DMS 273 (cell line): ENCODE results near the gene TBC1D32.
"Not testable (repeated sequence)": the region's sequence is repeated elsewhere in the genome, so short reads cannot be mapped to it uniquely, and the experiment has no call there.

Experiments used
- DNase-seq: peaks from one replicate; lab custom pipeline; 2025; ENCODE audit not compliant: unreplicated experiment; lab: John Stamatoyannopoulos, UW

The TBC1D32 gene

DNA sequence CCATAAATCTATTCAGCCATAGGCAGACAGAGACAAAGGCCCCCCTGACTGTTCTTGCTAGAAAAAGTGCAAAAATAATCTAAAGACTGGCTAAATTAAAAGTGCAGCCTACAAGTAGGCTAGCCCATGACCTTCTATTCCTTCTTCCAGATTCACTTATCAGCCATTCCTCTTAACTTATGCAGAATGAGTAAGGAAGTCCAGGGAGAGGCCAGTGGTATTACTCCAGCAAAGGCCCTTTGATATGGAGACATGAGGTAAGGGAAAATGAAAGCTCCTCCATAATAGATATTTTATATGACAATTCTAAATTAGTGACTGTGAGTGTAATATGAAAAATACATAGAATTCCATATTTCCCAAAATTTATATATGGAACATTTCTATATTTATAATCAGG lies 199.4 kb downstream of the TBC1D32 start:
- no peak for DNase-seq

DNA sequence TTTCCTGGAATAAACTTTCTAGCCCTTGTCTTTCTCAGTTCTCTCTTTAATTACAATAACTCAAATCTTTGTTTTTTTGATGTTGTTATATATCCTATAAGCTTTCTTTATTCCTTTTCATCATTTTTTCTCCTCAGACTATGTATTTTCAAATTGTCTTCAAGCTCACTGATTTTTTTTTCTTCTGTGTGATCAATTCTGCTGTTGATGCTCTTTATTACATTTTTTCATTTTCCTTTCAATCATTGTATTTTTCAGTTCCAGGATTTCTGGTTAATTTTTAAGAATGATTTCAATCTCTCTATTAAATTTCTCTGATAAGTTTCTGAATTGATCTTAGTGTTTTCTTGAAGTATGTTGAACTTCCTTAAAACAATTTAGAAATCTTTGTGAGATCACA lies 209.7 kb downstream of the TBC1D32 start:
- DNase-seq, result no peak

DNA sequence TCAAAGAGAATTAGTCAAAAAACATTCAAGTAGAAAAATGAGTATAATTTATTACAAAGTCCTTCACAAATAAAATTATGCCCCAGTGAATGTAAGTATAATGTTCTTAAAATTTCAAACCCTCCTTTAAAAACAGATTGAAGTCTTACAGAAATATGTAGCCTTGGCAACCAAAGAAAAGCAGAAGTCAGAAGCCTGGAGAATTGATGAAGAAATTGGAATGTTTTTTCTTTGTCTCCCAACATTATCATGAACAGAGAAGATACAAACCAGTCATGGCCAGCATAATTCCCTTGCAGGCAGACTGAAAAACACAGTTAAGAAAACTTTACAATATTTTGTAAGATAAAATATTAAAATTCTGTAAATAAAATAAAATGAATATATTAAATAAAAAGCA lies 221.9 kb downstream of the TBC1D32 start:
- no peak for DNase-seq

DNA sequence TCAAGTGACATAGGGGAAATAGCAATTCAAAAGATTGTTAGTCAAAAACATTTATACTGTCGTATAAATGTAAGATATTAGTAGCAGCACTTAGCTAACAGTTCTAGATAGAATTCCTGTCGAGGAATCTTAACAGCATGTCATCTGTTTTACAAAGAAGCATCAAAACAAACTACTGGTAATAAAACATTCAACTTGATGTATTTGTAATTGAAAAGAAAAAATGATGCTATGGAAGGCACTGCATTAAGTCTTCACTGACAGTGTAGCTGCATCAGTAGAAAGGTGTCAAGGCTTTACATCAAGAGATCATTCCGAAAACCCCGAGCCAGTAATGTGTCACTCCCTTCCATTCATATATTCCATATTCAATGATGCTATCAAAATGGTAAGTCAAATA lies 223.5 kb downstream of the TBC1D32 start:
- DNase-seq, result no peak

DNA sequence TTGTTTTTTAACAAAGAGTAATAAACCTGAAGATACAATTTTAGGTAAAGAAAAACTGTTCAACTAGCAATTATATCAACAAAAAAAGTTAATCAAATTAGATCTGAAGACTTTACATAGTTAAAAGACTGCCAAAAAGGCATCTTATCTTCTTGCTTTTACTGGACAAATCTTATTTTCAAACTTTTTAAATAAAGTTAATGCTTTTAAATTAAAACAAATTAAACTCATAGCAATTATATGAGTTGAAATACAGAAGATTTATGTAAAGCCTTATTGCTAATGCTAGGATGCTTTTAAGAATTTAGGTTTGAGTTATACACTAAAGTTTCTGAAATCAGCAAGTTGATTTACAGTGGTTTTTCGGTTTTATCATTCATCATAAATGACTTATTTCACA lies 227.3 kb downstream of the TBC1D32 start:
- no peak for DNase-seq

DNA sequence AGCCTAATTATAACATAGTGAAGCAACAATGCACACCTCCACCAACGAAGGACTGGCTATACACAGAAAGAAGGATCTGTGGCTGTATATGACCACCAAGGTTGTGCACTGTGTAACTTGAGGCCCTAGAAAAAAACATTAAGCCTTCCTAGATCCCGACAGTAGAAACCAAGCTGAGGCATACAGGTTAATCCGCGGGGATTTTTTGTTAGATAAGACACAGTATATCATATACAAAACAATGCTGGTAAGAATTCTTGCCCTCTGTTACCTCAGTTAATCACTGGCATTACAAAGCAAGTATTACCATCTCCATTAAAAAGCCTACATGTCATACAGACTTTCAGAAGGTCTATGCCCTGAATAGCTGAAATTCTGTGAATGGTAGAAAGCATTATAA lies 228.8 kb downstream of the TBC1D32 start:
- DNase-seq, result no peak

DNA sequence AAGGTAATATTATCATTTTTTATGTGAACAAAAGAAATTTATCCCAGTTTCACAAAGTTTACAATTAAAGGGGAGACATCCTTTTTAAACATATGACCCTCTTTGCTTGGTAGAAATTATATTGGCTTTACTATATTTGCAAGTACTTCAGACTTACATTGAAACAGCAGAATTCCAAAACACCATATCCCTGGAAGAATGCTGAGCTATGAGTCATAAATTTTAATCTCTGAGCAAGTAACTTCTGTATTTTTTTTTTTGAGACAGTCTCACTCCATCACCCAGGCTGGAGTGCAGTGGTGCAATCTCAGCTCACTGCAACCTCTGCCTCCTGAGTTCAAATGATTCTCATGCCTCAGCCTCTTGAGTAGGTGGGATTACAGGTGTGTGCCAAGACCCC lies 240.4 kb downstream of the TBC1D32 start:
- DNase-seq, result no peak

DNA sequence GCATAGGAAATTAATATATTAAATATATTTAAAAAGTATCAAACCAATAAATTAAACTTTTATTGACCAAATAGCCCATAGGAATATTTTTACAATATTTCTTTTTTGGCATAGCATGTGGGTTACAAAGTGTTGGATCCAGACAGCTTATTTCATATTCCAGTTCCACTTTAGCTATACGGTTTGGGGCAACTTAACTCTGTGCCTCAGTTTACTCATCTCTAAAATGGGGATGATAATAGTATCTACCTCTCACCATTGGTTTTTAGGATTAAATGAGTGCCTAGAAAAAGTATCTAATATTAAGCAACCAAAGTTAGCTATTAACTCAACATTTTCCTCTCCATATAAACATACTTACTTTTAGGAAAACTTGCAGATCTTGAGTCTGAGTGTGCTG lies 243.8 kb downstream of the TBC1D32 start:
- no peak for DNase-seq

DNA sequence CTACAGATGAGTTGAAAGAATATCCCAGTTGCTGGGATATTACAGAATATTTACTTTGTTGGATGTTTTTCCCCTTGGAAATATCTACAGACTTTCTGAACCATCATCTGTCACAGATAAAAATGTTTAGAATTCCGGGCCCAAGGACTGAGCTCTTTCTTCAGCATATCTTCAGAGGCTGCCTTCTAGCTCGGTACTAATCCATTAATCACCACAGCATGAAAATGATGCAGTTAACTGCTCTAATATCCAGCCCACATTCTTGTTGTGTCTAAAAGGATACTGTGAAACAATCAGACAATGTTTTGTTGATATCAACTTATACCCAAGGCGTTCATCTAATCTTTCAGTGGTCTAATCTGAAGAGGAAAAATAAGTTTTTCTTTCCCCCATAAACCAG lies 247.4 kb downstream of the TBC1D32 start:
- no peak for DNase-seq

DNA sequence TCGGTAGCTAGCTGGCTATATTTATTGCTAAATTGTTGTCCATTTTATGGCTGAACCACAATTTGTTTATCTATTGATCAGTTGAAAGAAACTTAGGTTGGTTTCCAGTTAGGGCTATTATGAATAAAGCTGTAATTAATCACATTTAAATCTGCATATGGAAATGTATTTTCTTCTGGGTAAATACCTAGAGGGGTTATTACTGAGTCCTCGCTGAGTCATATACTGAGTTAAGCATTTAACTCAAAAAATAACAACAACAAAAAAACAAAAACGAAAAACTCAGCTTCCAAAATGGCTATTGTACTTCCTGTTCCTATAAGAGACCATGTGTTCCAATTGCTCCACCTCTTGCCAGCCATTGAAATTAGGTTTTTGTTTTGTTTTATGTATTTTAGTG lies 258.2 kb downstream of the TBC1D32 start:
- no peak for DNase-seq

DNA sequence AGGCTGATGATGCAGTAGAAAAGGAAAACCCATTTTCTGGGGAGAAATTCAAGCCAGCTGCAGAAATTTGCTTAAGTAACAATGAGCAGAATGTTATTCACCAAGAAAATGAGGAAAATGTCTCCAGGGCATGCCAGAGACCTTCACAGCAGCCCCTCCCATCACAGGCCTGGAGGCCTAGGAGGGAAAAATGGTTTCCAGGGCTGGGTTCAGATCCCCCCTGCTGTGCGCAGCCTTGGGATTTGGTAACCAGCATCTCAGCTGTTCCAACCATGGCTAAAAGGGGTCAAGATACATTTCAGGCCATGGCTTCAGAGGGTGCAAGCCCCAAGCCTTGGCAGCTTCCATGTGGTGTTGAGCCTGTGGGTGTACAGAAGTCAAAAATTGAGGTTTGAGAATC lies 265.5 kb downstream of the TBC1D32 start:
- DNase-seq, result not testable (repeated sequence)

DNA sequence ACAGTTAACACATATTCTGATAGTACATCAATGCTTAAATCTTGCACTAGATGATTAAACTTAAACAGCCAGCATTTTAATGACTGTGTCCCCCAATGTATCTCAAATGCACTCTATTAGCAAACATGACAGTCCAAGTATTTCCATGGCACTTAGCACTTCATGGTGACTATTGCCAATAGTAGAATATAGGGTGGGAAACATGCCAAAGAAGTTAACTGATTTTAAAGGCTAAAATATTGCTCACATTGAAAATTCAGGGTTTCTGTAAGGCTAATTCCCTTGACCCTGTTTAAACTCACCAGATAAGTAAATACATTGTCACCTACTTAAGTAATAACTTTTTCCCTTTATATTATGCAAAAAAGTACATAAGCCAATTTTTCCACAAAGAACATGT lies 266.9 kb downstream of the TBC1D32 start:
- DNase-seq, result no peak

DNA sequence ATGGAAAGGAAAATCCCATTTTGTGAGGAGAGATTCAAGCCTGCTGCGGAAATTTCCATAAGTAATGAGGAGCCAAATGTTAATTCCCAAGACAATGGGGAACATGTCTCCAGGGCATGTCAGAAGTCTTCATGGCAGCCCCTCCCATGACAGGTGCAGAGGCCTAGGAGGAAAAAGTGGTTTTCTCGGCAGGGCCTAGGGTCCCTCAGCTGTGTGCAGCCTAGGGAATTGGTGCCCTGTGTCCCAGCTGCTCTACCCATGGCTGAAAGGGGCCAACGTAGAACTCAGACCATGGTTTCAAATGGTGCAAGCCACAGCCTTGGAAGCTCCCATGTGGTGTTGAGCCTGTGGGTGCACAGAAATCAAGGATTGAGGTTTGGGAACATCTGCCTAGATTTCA lies 269.9 kb downstream of the TBC1D32 start:
- no peak for DNase-seq

DNA sequence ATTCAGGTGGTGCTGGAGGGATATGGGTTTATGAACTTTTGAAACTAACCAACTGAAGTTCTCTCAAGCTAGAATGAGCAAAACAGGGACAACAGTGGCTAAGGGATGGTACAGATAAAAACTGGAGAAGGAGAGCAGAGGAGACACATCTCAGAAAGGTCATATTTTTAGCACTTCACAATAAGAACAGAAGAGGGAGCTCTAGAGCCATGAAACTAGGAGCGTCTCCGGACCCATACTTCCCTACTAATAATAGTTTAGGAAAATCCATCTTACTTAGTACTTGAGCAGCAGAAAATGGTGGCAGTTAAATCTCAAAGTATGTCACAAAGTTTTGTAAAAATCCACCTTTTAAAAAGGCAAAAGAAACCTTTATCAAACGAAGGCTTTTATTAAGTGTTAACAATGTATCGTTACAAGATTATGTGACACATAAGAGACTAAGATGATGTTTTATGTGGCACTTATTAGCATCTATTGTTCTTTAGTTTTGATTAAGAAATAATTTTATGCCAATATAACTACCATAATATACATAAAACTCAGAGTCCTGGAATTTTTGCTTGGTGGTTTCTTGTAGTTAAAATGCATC lies 278.6 kb downstream of the TBC1D32 start:
- DNase-seq, result peak; percentile 78

DNA sequence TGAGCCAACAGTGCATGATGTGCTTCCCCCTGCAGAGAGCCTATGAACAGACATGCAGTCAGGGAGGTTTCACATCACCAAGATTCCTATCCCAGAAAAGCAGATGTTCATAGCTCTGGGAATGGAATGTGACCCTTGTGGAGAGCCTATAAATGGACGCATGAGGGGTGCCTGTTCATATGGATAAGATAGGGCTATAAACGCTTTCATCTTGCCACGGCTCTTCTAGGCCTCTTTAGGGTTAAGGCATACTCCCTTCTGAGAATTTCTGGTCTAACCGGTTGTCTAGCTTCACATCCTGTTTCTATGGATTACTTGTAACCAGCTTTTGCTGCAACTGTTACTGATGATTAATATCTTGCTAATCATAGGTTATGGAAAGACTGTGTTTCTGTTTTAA lies 285.7 kb downstream of the TBC1D32 start:
- DNase-seq, result not testable (repeated sequence)

DNA sequence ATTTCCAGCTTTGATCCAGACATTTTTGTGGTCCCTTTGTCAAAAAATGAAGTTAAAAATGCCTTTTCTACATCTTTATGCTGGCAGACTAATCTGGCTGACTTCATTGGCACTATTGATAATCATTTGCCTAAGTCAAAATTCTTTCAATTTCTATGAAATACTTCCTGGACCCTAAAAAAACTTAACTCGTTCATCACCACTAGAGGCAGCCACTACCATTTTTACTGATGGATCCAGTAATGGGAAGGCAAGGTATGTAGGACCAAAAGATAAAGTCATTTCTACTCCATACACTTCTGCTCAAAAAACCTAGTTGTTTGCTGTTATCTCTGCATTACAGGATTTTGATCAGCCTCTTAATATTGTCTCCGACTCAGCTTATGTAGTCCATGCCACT lies 289.4 kb downstream of the TBC1D32 start:
- DNase-seq, result not testable (repeated sequence)

DNA sequence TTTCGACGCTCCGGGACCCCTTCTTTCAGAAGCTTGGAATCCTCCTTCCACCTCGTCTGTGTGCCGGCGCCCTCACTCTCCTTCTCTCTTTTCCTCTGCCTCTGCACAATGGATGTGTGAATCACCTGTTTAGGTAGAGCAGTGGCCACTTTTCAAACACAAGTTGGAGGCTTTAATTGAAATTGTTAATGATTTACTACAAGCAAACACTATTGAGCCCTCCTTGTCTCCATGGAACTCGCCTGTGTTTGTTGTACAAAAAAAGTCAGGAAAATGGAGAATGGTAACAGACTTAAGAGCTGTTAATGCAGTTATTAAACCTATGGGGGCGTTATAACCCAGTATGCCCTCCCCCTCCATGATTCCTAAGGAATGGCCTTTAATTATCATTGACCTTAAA lies 290.6 kb downstream of the TBC1D32 start:
- DNase-seq, result not testable (repeated sequence)

DNA sequence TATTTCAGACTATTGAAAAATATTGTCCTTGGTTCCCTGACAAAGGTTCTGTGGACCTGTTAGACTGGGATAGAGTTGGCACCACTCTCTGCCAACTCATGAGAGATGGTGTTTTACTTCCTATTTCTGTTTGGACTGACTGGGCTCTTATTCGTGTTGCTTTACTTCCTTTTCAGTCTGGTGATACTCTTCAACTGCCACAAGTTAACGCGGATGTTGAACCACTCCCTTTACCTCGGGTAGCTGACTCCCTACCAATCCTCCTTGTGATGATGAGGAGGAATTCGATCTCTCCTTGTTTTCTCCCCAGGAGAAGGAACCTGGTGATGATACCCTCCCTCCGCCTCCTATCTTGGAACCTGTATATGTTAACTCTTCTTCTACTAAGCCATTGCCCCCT lies 291.1 kb downstream of the TBC1D32 start:
- DNase-seq, result not testable (repeated sequence)

DNA sequence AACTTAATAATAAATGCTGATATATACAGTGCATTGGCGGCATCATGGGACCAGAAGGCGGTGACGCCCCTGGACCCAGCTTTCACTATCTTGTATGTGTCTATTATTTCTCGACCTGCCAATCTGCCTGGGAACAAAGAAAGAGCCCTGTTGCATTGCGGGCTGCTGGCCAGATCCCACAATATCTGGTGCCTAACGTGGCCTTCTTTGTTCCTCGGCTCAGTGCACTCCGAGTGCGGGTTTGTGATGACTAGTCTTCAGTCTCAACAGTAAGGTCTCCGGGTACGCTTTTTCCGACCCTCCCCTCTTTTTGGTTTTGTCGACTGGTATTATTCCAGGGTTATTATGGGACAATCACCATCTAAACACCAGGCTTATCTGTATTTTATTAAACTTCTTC lies 291.5 kb downstream of the TBC1D32 start:
- DNase-seq, result no peak

DNA sequence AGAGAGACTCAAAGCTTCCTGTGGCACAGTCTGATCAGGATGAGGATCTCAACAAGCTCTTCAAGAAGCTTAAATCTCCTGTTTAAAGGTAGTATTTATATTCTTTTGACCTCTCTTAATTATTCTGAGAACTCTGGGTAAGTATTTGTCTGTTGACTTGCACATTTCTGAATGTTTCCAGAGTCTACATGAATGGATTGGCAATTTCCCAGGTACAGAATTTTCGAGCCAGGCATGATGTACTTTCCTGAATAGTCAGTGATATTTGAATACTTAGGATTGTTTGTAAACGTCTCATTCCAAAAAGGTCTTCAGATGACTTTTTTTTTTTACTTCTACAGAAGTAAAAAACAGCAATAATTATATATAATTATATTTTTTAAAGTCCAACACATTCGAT lies 293.4 kb downstream of the TBC1D32 start:
- DNase-seq, result no peak

DNA sequence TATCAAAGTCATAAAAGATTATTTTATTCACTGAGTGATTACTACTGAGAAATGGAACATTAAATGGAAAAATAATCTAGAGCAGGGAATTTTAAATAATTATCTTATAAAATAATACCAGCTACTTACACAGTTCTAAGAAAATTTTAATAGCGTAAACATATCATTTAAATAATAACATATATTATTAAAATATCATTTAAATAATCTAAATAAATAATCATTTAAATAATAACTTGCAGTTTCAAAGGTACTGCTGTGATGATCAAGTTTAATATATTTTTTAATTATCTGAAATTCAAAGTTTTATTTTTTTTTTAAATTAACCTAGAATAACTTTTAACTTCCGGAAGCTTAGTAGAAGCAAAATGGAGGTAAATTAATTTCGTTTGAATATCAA lies 301.2 kb downstream of the TBC1D32 start:
- no peak for DNase-seq

DNA sequence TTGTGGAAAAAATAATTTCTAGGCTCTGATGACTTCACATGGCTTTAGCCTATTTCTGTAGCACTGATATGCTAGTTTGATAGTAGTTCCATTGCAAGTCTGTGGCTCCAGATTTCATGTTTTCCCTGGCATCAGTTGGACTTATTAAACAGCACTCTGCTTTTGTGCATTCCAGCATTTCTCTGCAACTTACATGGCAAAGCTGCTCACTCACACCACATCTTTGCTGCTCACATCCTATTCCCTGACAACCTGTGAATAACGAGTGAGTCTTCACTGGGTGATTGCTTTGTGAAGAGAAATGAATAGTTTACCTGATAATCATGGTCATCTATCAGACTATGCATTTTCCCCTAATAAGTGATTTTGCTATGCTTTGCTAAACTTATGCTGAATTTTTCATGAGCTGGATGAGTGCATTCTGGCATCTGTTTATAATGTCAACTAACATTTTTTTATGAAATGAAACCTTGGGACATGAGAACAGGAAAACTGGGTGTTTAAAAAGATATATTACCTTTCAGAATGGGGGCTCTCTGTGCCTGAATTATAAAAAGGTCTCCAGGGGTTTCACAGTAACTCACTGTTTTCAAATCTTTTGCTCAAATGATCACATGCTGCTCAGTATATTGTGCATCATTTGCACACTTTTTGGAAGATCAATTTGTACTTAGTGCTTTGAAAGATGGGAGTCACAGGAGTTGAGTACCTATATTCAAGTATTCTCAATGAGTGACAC lies 301.8 kb downstream of the TBC1D32 start:
- DNase-seq, result no peak
